Measurements from ENCODE around the gene RNU1-1.
"Not testable (repeated sequence)": the region's sequence is repeated elsewhere in the genome, so short reads cannot be mapped to it uniquely, and the experiment has no call there.

The RNU1-1 gene

GRCh38 chr1:16521679-16522078, 7.6 kb upstream of the RNU1-1 start:
- WGBS, 2 donors (ENCODE audit: extremely low coverage in 2 of 2, insufficient read length in 2 of 2, insufficient replicate concordance in 1 of 2) = no CpG with 5 or more reads among the region's 5 CpGs
- H3K27ac ChIP-seq (replicated peaks; ENCODE audit: low read length); H3K4me1 ChIP-seq (ENCODE audit: control insufficient read depth in 2 of 2, insufficient read depth in 1 of 2, low read depth in 1 of 2, low read length in 2 of 2); H3K4me3 ChIP-seq (ENCODE audit: low read length in 2 of 2); H3K18ac ChIP-seq (ENCODE audit: low read length); H4K91ac ChIP-seq (ENCODE audit: low read depth, low read length, poor library complexity); H3K9ac ChIP-seq (ENCODE audit: low read depth, low read length, poor library complexity); H2BK12ac ChIP-seq (ENCODE audit: low read length); H2BK15ac ChIP-seq (ENCODE audit: low read length); H2AK5ac ChIP-seq (ENCODE audit: low read depth, low read length); H3K14ac ChIP-seq (ENCODE audit: low read length); H3K4me2 ChIP-seq (ENCODE audit: insufficient read depth, low read length, poor library complexity, severe bottlenecking); H2AFZ ChIP-seq (ENCODE audit: low read length); H3K23ac ChIP-seq (ENCODE audit: low read depth, low read length, poor library complexity); H3K4ac ChIP-seq (ENCODE audit: low read length); H2BK120ac ChIP-seq (ENCODE audit: low read depth, low read length); H4K8ac ChIP-seq (ENCODE audit: low read depth, low read length); H3K36me3 ChIP-seq (replicated peaks in 1 of 2; ENCODE audit: control insufficient read depth in 2 of 2, insufficient read depth in 2 of 2, low read length in 2 of 2); H3K79me1 ChIP-seq (ENCODE audit: low read depth, low read length); H2BK5ac ChIP-seq (ENCODE audit: low read length); DNase-seq (ENCODE audit: low spot score); H3K9me3 ChIP-seq (replicated peaks in 1 of 2; ENCODE audit: control insufficient read depth in 2 of 2, insufficient read depth in 1 of 2, low read depth in 1 of 2, low read length in 2 of 2): not testable (repeated sequence)
- peaks cover 0 to 52% (median 17%) of the 10 kb centered on the region in 3 experiments for H3K27me3 ChIP-seq (ENCODE audit: control insufficient read depth in 3 of 3, insufficient read depth in 3 of 3, low read depth in 1 of 3, low read length in 3 of 3)

- no peak overlapping the region for H3K27ac ChIP-seq (replicated peaks; ENCODE audit: low read length)
- no peak overlapping the region for H4K91ac ChIP-seq (ENCODE audit: low read depth, low read length, poor library complexity)
- peak overlapping the region; percentile 31 for H3K18ac ChIP-seq (ENCODE audit: low read length)
- peaks cover 0 to 52% (median 17%) of the 10 kb centered on the region in 3 experiments for H3K27me3 ChIP-seq (ENCODE audit: control insufficient read depth in 3 of 3, insufficient read depth in 3 of 3, low read depth in 1 of 3, low read length in 3 of 3)
- H2AFZ ChIP-seq (ENCODE audit: low read length) = no peak overlapping the region
- no peak overlapping the region for H3K23ac ChIP-seq (ENCODE audit: low read depth, low read length, poor library complexity)
- H2BK15ac ChIP-seq (ENCODE audit: low read length) = peak overlapping the region; percentile 81
- H3K36me3 ChIP-seq (replicated peaks in 1 of 2; ENCODE audit: control insufficient read depth in 2 of 2, insufficient read depth in 2 of 2, low read length in 2 of 2) = no peaks in the 10 kb centered on the region
- no peak overlapping the region for H2BK120ac ChIP-seq (ENCODE audit: low read depth, low read length)
- H3K4me2 ChIP-seq (ENCODE audit: insufficient read depth, low read length, poor library complexity, severe bottlenecking) = no peak overlapping the region
- H2AK5ac ChIP-seq (ENCODE audit: low read depth, low read length) = no peak overlapping the region
- no peak overlapping the region for H4K8ac ChIP-seq (ENCODE audit: low read depth, low read length)
- peak overlapping the region; percentile 75 for H2BK5ac ChIP-seq (ENCODE audit: low read length)
- no CpG with 5 or more reads among the region's 12 CpGs for WGBS, 2 donors (ENCODE audit: extremely low coverage in 2 of 2, insufficient read length in 2 of 2, insufficient replicate concordance in 1 of 2)
- no peaks in the 10 kb centered on the region for H3K79me1 ChIP-seq (ENCODE audit: low read depth, low read length)
- peak overlapping the region in 1 of 2 donors; percentile 71 for H3K4me3 ChIP-seq (ENCODE audit: low read length in 2 of 2)
- no peak overlapping the region for H3K9ac ChIP-seq (ENCODE audit: low read depth, low read length, poor library complexity)
- no peak overlapping the region for H3K14ac ChIP-seq (ENCODE audit: low read length)
- no peak overlapping the region for H3K4ac ChIP-seq (ENCODE audit: low read length)
- no peak overlapping the region for H2BK12ac ChIP-seq (ENCODE audit: low read length)
- no peaks in the 10 kb centered on the region for H3K9me3 ChIP-seq (replicated peaks in 1 of 2; ENCODE audit: control insufficient read depth in 2 of 2, insufficient read depth in 1 of 2, low read depth in 1 of 2, low read length in 2 of 2)
- DNase-seq (ENCODE audit: low spot score) = no peak
- H3K4me1 ChIP-seq (ENCODE audit: control insufficient read depth in 2 of 2, insufficient read depth in 1 of 2, low read depth in 1 of 2, low read length in 2 of 2) = no peaks in the 10 kb centered on the region
These were observed 7.2 kb upstream of the RNU1-1 start for GRCh38 chr1:16521288-16521583.

GRCh38 chr1:16520435-16521287, 6.6 kb upstream of the RNU1-1 start:
- not testable (repeated sequence) for H3K14ac ChIP-seq (ENCODE audit: low read length); H2BK12ac ChIP-seq (ENCODE audit: low read length); H4K91ac ChIP-seq (ENCODE audit: low read depth, low read length, poor library complexity); H3K36me3 ChIP-seq (replicated peaks in 1 of 2; ENCODE audit: control insufficient read depth in 2 of 2, insufficient read depth in 2 of 2, low read length in 2 of 2); H2BK120ac ChIP-seq (ENCODE audit: low read depth, low read length); H3K9ac ChIP-seq (ENCODE audit: low read depth, low read length, poor library complexity); H3K23ac ChIP-seq (ENCODE audit: low read depth, low read length, poor library complexity); H3K4me1 ChIP-seq (ENCODE audit: control insufficient read depth in 2 of 2, insufficient read depth in 1 of 2, low read depth in 1 of 2, low read length in 2 of 2); H3K9me3 ChIP-seq (replicated peaks in 1 of 2; ENCODE audit: control insufficient read depth in 2 of 2, insufficient read depth in 1 of 2, low read depth in 1 of 2, low read length in 2 of 2); H3K4ac ChIP-seq (ENCODE audit: low read length); DNase-seq (ENCODE audit: low spot score); H4K8ac ChIP-seq (ENCODE audit: low read depth, low read length); H2AK5ac ChIP-seq (ENCODE audit: low read depth, low read length); H3K27ac ChIP-seq (replicated peaks; ENCODE audit: low read length); H3K79me1 ChIP-seq (ENCODE audit: low read depth, low read length)
- Histone ChIP-seq H3K4me3 (ENCODE audit: low read length in 2 of 2) (peak overlapping the region in 1 of 2 donors; percentile 71), H3K18ac (ENCODE audit: low read length) (peak overlapping the region; percentile 31), H2BK5ac (ENCODE audit: low read length) (peak overlapping the region; percentile 75), H3K4me2 (ENCODE audit: insufficient read depth, low read length, poor library complexity, severe bottlenecking) (peak overlapping the region; percentile 49), H2AFZ (ENCODE audit: low read length) (peak overlapping the region; percentile 22), H2BK15ac (ENCODE audit: low read length) (peak overlapping the region; percentile 81), H3K27me3 (ENCODE audit: control insufficient read depth in 3 of 3, insufficient read depth in 3 of 3, low read depth in 1 of 3, low read length in 3 of 3) (peaks cover 0 to 52% (median 17%) of the 10 kb centered on the region in 3 experiments)
- WGBS, 2 donors (ENCODE audit: extremely low coverage in 2 of 2, insufficient read length in 2 of 2, insufficient replicate concordance in 1 of 2) = no CpG with 5 or more reads among the region's 48 CpGs

- H3K14ac ChIP-seq (ENCODE audit: low read length) = not testable (repeated sequence)
These were observed 5.3 kb upstream of the RNU1-1 start for GRCh38 chr1:16519255-16519951.

More at GRCh38 chr1:16519255-16519951, 5.3 kb upstream of the RNU1-1 start:
- Histone ChIP-seq H2AFZ (ENCODE audit: low read length) (peak overlapping the region; percentile 35), H3K27me3 (ENCODE audit: control insufficient read depth in 3 of 3, insufficient read depth in 3 of 3, low read depth in 1 of 3, low read length in 3 of 3) (peaks cover 0 to 47% (median 17%) of the 10 kb centered on the region in 3 experiments)
- H3K4me3 ChIP-seq (ENCODE audit: low read length in 2 of 2); H3K23ac ChIP-seq (ENCODE audit: low read depth, low read length, poor library complexity); H2BK15ac ChIP-seq (ENCODE audit: low read length); H3K4me2 ChIP-seq (ENCODE audit: insufficient read depth, low read length, poor library complexity, severe bottlenecking); H2AK5ac ChIP-seq (ENCODE audit: low read depth, low read length); H3K27ac ChIP-seq (replicated peaks; ENCODE audit: low read length); H4K8ac ChIP-seq (ENCODE audit: low read depth, low read length); H3K4me1 ChIP-seq (ENCODE audit: control insufficient read depth in 2 of 2, insufficient read depth in 1 of 2, low read depth in 1 of 2, low read length in 2 of 2); H2BK5ac ChIP-seq (ENCODE audit: low read length); H3K18ac ChIP-seq (ENCODE audit: low read length); H2BK120ac ChIP-seq (ENCODE audit: low read depth, low read length); H3K79me1 ChIP-seq (ENCODE audit: low read depth, low read length); H3K4ac ChIP-seq (ENCODE audit: low read length); H4K91ac ChIP-seq (ENCODE audit: low read depth, low read length, poor library complexity); H3K9ac ChIP-seq (ENCODE audit: low read depth, low read length, poor library complexity); H2BK12ac ChIP-seq (ENCODE audit: low read length); H3K36me3 ChIP-seq (replicated peaks in 1 of 2; ENCODE audit: control insufficient read depth in 2 of 2, insufficient read depth in 2 of 2, low read length in 2 of 2); DNase-seq (ENCODE audit: low spot score); H3K9me3 ChIP-seq (replicated peaks in 1 of 2; ENCODE audit: control insufficient read depth in 2 of 2, insufficient read depth in 1 of 2, low read depth in 1 of 2, low read length in 2 of 2): not testable (repeated sequence)
- no CpG with 5 or more reads among the region's 6 CpGs for WGBS, 2 donors (ENCODE audit: extremely low coverage in 2 of 2, insufficient read length in 2 of 2, insufficient replicate concordance in 1 of 2)

All from neuronal stem cell (in vitro differentiated cells).